Left lobe of liver (tissue), 1 donor: ENCODE data around the gene TPTE2. TPM values are rescaled to one million over a fixed set of nuclear protein-coding genes. Genes with fewer than 3 reads are reported as not detected.

ENCODE experiments used
- total RNA-seq: library from RNA; stranded (reverse); gene quantifications from one replicate; pipeline ENCODE4 v1.2.1, GENCODE V29; 2021
- donor health status: DM: no; HTN: yes; CAD: no.

The TPTE2 gene
- total RNA-seq, 1 donor from 2014 or later: not detected

Other genes starting within 250 kb of the TPTE2 start
- 9.9 TPM for gene MPHOSPH8, start 72.1 kb upstream of the TPTE2 start, total RNA-seq
- gene PSPC1, start 221.4 kb upstream of the TPTE2 start, total RNA-seq: 11.2 TPM